ENCODE measurements around the gene CDH4. TPM values are rescaled to one million over a fixed set of nuclear protein-coding genes. Genes with fewer than 3 reads are reported as not detected.

CDH4 gene
- total and polyA plus RNA-seq, 12 donors, result 0.04 to 0.25 (median 0.08) TPM; not detected in 5

GRCh38 chr20:61690993-61691838, 439.2 kb downstream of the CDH4 start:
- Histone ChIP-seq H3K36me3 (no peaks in the 10 kb centered on the region), H3K27me3 (peaks cover 0 to 49% (median 19%) of the 10 kb centered on the region in 7 donors), H3K9me3 (no peaks in the 10 kb centered on the region), H3K27ac (no peak overlapping the region), H3K4me1 (no peaks in the 10 kb centered on the region), H3K4me3 (no peak overlapping the region)
- intact Hi-C loops (cut with DNase I), result loop anchor here in 1 of 10 donors (10.0 kb wide), 1 partner anchor 56 kb away; no protein-coding TSS in a partner anchor
- ATAC-seq, result no peak
- TF ChIP-seq CTCF (IDR thresholded peaks at IDR 0.05), result no peak
- no peak for DNase-seq
- WGBS, 2 donors, result 74 to 77% methylated on average over 16 of the region's 16 CpGs

GRCh38 chr20:61691978-61692377, 439.9 kb downstream of the CDH4 start:
- DNase-seq (no peak), ATAC-seq (no peak)
- no peaks in the 10 kb centered on the region for H3K9me3 ChIP-seq
- no peak overlapping the region for H3K4me3 ChIP-seq
- no peaks in the 10 kb centered on the region for H3K4me1 ChIP-seq
- no peak for TF ChIP-seq CTCF (IDR thresholded peaks at IDR 0.05)
- intact Hi-C loops (cut with DNase I), result loop anchor here in 1 of 10 donors (10.0 kb wide), 1 partner anchor 57 kb away; no protein-coding TSS in a partner anchor
- 90 to 94% methylated on average over 1 of the region's 1 CpG for WGBS, 2 donors
- no peak overlapping the region for H3K27ac ChIP-seq
- H3K27me3 ChIP-seq, result peaks cover 0 to 49% (median 19%) of the 10 kb centered on the region in 7 donors
- no peaks in the 10 kb centered on the region for H3K36me3 ChIP-seq

GRCh38 chr20:61692479-61692878, 440.4 kb downstream of the CDH4 start:
- Histone ChIP-seq H3K27me3 (peaks cover 0 to 44% (median 19%) of the 10 kb centered on the region in 7 donors), H3K4me1 (no peaks in the 10 kb centered on the region), H3K9me3 (no peaks in the 10 kb centered on the region), H3K27ac (no peak overlapping the region), H3K36me3 (no peaks in the 10 kb centered on the region), H3K4me3 (no peak overlapping the region)
- DNase-seq, result no peak
- intact Hi-C loops (cut with DNase I), result loop anchor here in 1 of 10 donors (10.0 kb wide), 1 partner anchor 58 kb away; no protein-coding TSS in a partner anchor
- WGBS, 2 donors, result 76 to 87% methylated on average over 6 of the region's 6 CpGs
- no peak for TF ChIP-seq CTCF (IDR thresholded peaks at IDR 0.05)
- no peak for ATAC-seq

- Histone ChIP-seq H3K9me3 (no peaks in the 10 kb centered on the region), H3K36me3 (no peaks in the 10 kb centered on the region), H3K4me3 (no peak overlapping the region), H3K27me3 (peaks cover 0 to 39% (median 15%) of the 10 kb centered on the region in 7 donors), H3K27ac (no peak overlapping the region), H3K4me1 (no peaks in the 10 kb centered on the region)
- TF ChIP-seq CTCF (IDR thresholded peaks at IDR 0.05), result no peak
- ATAC-seq (no peak), DNase-seq (no peak)
- intact Hi-C loops (cut with DNase I), result loop anchor here in 1 of 10 donors (10.0 kb wide), 1 partner anchor 58 kb away; no protein-coding TSS in a partner anchor
- WGBS, 2 donors, result 76 to 79% methylated on average over 12 of the region's 12 CpGs
Measured at GRCh38 chr20:61693055-61693600, 441.1 kb downstream of the CDH4 start.

All from heart right ventricle (tissue), 16 donors.